Uterus (tissue), 2 donors: ENCODE measurements around the gene SERPINI1.

Experiments
- CTCF ChIP-seq, 4 experiments: fragments of 200-600 bp in 2 of 4; fragments of 450-650 bp in 2 of 4; sonication (generic) in 2 of 4; IDR thresholded peaks; one replicate each; pipeline ENCODE4 v1.5.1; 2016 to 2019; ENCODE audit warnings: antibody characterized with exemption in 4 of 4, mild to moderate bottlenecking in 2 of 4, moderate library complexity in 1 of 4
- POLR2A ChIP-seq, 2 donors: fragments of 450-650 bp; IDR thresholded peaks; one replicate each; pipeline ENCODE4 v1.6.1; 2016; ENCODE audit warnings: antibody characterized with exemption in 2 of 2, mild to moderate bottlenecking in 1 of 2, moderate library complexity in 1 of 2

- TF ChIP-seq CTCF (IDR thresholded peaks at IDR 0.05) (no peak), POLR2A (IDR thresholded peaks at IDR 0.05) (no peak)
These were observed 6.8 kb downstream of the SERPINI1 start for GRCh38 chr3:167742338-167742737.
